Endothelial cell (in vitro differentiated cells): ENCODE measurements around the gene MRPL43. TPM values are rescaled to one million over a fixed set of nuclear protein-coding genes. Genes with fewer than 3 reads are reported as not detected.

Experiments
- DNase-seq: peaks from one replicate; pipeline ENCODE4 v3.0.0; 2021; ENCODE audit warnings: low spot score
- H3K27ac Mint-ChIP-seq: one replicate; pipeline ENCODE4 v1.8.0; 2021; ENCODE audit warnings: mixed read lengths, inconsistent platforms; ENCODE audit not compliant: unreplicated experiment
- H3K27me3 Mint-ChIP-seq: one replicate; pipeline ENCODE4 v1.8.0; 2021; ENCODE audit warnings: mild to moderate bottlenecking, moderate library complexity, mixed read lengths, inconsistent platforms; ENCODE audit not compliant: unreplicated experiment
- H3K36me3 Mint-ChIP-seq: one replicate; pipeline ENCODE4 v1.8.0; 2021; ENCODE audit warnings: mild to moderate bottlenecking, low read depth, mixed read lengths, inconsistent platforms; ENCODE audit not compliant: unreplicated experiment
- H3K4me1 Mint-ChIP-seq: one replicate; pipeline ENCODE4 v1.8.0; 2021; ENCODE audit warnings: mild to moderate bottlenecking, mixed read lengths, inconsistent platforms; ENCODE audit not compliant: unreplicated experiment
- H3K4me3 Mint-ChIP-seq: one replicate; pipeline ENCODE4 v1.8.0; 2021; ENCODE audit warnings: mild to moderate bottlenecking, mixed read lengths, inconsistent platforms; ENCODE audit not compliant: unreplicated experiment
- H3K9me3 Mint-ChIP-seq: one replicate; pipeline ENCODE4 v1.8.0; 2021; ENCODE audit warnings: mixed read lengths, inconsistent platforms; ENCODE audit not compliant: unreplicated experiment
- CTCF ChIP-seq: fragments of 200-600 bp; sonication (generic); IDR thresholded peaks from one replicate; pipeline ENCODE4 v1.5.0; 2021; ENCODE audit warnings: antibody characterized with exemption; ENCODE audit not compliant: unreplicated experiment
- total RNA-seq: library from RNA; stranded (reverse); fragmentation: NEBNext Ultra II Directional; extraction: Animal tissue kit (Norgen Biotek cat#: 25700); gene quantifications from one replicate; pipeline ENCODE4 v1.2.1, GENCODE V29; 2021; ENCODE audit not compliant: unreplicated experiment

The MRPL43 gene
- total RNA-seq, 1 donor from 2014 or later = 51.8 TPM

GRCh38 chr10:100995181-100995580 lies 7.9 kb upstream of the MRPL43 start:
- Mint-ChIP-seq H3K27me3 (peaks cover 7% of the 10 kb centered on the region), H3K27ac (no peak overlapping the region), H3K4me1 (peaks cover 33% of the 10 kb centered on the region), H3K4me3 (no peak overlapping the region), H3K9me3 (no peaks in the 10 kb centered on the region), H3K36me3 (peaks cover 16% of the 10 kb centered on the region)
- no peak for TF ChIP-seq CTCF
- DNase-seq = no peak

- Mint-ChIP-seq H3K9me3 (no peaks in the 10 kb centered on the region), H3K4me3 (no peak overlapping the region), H3K27ac (peak overlapping the region; percentile 44), H3K36me3 (peaks cover 16% of the 10 kb centered on the region), H3K27me3 (peaks cover 7% of the 10 kb centered on the region), H3K4me1 (peaks cover 33% of the 10 kb centered on the region)
- peak; percentile 38 for DNase-seq
- peak; percentile 65 for TF ChIP-seq CTCF
Observed at GRCh38 chr10:100993986-100994708, 6.8 kb upstream of the MRPL43 start.

GRCh38 chr10:100989088-100989487 lies 1.8 kb upstream of the MRPL43 start:
- DNase-seq = no peak
- Mint-ChIP-seq H3K4me3 (peak overlapping the region; percentile 67), H3K27me3 (peaks cover 15% of the 10 kb centered on the region), H3K9me3 (no peaks in the 10 kb centered on the region), H3K27ac (no peak overlapping the region), H3K4me1 (peaks cover 29% of the 10 kb centered on the region), H3K36me3 (peaks cover 17% of the 10 kb centered on the region)
- TF ChIP-seq CTCF = no peak

- peak overlapping the region; percentile 76 for H3K27ac Mint-ChIP-seq
- peak overlapping the region; percentile 100 for H3K4me3 Mint-ChIP-seq
- TF ChIP-seq CTCF = no peak
- DNase-seq = no peak
- peaks cover 17% of the 10 kb centered on the region for H3K36me3 Mint-ChIP-seq
- H3K27me3 Mint-ChIP-seq = peaks cover 13% of the 10 kb centered on the region
- no peaks in the 10 kb centered on the region for H3K9me3 Mint-ChIP-seq
- peaks cover 24% of the 10 kb centered on the region for H3K4me1 Mint-ChIP-seq
Observed at GRCh38 chr10:100988166-100988565, 869 bp upstream of the MRPL43 start.

GRCh38 chr10:100987685-100988049 lies 370 bp upstream of the MRPL43 start:
- Mint-ChIP-seq H3K4me1 (peaks cover 20% of the 10 kb centered on the region), H3K27me3 (peaks cover 15% of the 10 kb centered on the region), H3K27ac (peak overlapping the region; percentile 76), H3K4me3 (peak overlapping the region; percentile 100), H3K9me3 (no peaks in the 10 kb centered on the region), H3K36me3 (peaks cover 21% of the 10 kb centered on the region)
- TF ChIP-seq CTCF = no peak
- no peak for DNase-seq
